Measurements from ENCODE around the gene PHLPP1.

- TF ChIP-seq CTCF (IDR thresholded peaks at IDR 0.05) (no peak), POLR2AphosphoS5 (IDR thresholded peaks at IDR 0.05) (no peak)
Measured at GRCh38 chr18:62730941-62731340, 15.6 kb downstream of the PHLPP1 start.
